ENCODE data around the gene ANKLE1. TPM values are rescaled to one million over a fixed set of nuclear protein-coding genes. Genes with fewer than 3 reads are reported as not detected.
A peak's percentile ranks its signal among the peaks of the same experiment; 100 is the strongest.

Gene ANKLE1, protein sequence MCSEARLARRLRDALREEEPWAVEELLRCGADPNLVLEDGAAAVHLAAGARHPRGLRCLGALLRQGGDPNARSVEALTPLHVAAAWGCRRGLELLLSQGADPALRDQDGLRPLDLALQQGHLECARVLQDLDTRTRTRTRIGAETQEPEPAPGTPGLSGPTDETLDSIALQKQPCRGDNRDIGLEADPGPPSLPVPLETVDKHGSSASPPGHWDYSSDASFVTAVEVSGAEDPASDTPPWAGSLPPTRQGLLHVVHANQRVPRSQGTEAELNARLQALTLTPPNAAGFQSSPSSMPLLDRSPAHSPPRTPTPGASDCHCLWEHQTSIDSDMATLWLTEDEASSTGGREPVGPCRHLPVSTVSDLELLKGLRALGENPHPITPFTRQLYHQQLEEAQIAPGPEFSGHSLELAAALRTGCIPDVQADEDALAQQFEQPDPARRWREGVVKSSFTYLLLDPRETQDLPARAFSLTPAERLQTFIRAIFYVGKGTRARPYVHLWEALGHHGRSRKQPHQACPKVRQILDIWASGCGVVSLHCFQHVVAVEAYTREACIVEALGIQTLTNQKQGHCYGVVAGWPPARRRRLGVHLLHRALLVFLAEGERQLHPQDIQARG
- total RNA-seq (1 to 10 TPM in 4 of 5 donors, under 1 TPM in 1; 0.93 to 6.5 (median 2.9) TPM), total RNA-seq (0.76 to 20.8 (median 2.8) reads per million in 29 experiments)
- total RNA-seq (2013): 0.61 TPM

DNA sequence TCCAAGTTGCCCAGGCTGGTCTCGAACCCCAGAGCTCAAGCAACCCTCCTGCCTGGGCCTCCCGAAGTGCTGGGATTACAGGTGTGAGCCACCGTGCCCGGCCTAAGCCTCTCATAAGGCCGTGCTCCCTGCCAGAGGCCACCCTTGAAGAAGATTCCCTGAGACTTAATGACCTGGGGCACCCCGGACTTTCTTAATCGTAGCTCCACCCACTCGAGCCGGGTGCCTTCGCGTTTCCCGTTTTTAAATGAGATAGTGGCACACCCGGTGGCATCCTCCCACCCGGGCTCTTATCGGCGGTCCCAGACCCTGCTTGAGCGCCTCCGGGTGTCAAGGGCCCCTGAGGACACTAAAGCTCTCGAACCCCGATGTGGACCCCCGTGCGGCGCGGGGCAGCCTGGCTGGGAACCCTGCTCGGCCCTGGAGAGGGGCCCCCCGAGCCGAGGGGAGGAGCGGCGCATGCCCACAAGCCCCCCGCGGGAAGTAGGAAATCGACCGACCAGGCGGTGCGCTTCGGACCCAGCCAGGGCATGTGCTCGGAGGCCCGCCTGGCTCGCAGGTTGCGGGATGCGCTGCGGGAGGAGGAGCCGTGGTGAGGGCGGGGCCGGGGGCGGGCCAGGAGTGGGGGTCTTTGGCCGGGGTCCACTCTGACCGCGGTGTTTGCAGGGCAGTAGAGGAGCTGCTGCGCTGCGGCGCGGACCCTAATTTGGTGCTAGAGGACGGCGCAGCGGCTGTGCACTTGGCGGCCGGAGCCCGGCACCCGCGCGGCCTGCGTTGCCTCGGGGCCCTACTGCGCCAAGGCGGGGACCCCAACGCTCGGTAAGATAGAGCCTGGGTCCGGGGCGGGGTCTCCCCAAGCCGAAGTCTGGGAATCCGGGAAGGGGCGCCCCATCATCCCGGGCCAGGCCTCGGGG, at the start of gene ANKLE1:
ANKLE1 (plus strand) TSS at position 511 of the 914 bp plus-strand sequence; CDS start at position 531, 20 bp downstream.
- no peaks in the 10 kb centered on the region for H3K9me3 ChIP-seq
- peak within 1 kb of the TSS; percentile 48 to 81 for H3K4me3 ChIP-seq (ENCODE audit: control insufficient read depth in 1 of 2, extremely low read depth in 1 of 2, low read length in 1 of 2)
- Mint-ChIP-seq H3K36me3 (peaks cover 5% of the 10 kb centered on the region), H3K27ac (no peak within 1 kb of the TSS), H3K27me3 (no peaks in the 10 kb centered on the region), H3K9me3 (no peaks in the 10 kb centered on the region), H3K4me3 (peak within 1 kb of the TSS; percentile 70 to 82 (median 77)), H3K4me1 (peaks cover 4 to 7% (median 5%) of the 10 kb centered on the region in 3 donors)
- CTCF ChIA-PET: interaction anchor here in 1 of 2 donors (1.1 to 2.1 kb wide), 2 partner anchors 15 to 28 kb away, joined by 3 to 10 read pairs; partner anchors contain the start of genes BABAM1 and DDA1
- peak; percentile 22 to 34 (median 30) for ATAC-seq (replicated peaks in 1 of 4)
- H3K27me3 ChIP-seq (replicated peaks in 1 of 2; ENCODE audit: control insufficient read depth in 2 of 2, extremely low read depth in 1 of 2, insufficient read depth in 2 of 2, low read length in 1 of 2): peaks cover 0 to 31% of the 10 kb centered on the region in 2 experiments
- WGBS (ENCODE audit: insufficient coverage): 6% methylated on average over 73 of the region's 75 CpGs
- no peak within 1 kb of the TSS for H3K27ac ChIP-seq (ENCODE audit: low read length)
- H3K4me1 ChIP-seq (ENCODE audit: control insufficient read depth in 1 of 2, extremely low read depth in 1 of 2, insufficient read depth in 2 of 2, low read length in 2 of 2): peaks cover 6 to 22% of the 10 kb centered on the region in 2 experiments
- H3K36me3 ChIP-seq (ENCODE audit: control insufficient read depth in 2 of 2, extremely low read depth in 1 of 2, insufficient read depth in 1 of 2, low read length in 1 of 2): peaks cover 4 to 18% of the 10 kb centered on the region in 2 donors
- POLR2A ChIA-PET: interaction anchor here in 1 of 2 donors (0.6 kb wide), 1 partner anchor 15 kb away, joined by 3 read pairs; no protein-coding TSS in a partner anchor
- peak in 4 of 35 experiments; percentile 14 to 33 (median 18) for DNase-seq

DNA sequence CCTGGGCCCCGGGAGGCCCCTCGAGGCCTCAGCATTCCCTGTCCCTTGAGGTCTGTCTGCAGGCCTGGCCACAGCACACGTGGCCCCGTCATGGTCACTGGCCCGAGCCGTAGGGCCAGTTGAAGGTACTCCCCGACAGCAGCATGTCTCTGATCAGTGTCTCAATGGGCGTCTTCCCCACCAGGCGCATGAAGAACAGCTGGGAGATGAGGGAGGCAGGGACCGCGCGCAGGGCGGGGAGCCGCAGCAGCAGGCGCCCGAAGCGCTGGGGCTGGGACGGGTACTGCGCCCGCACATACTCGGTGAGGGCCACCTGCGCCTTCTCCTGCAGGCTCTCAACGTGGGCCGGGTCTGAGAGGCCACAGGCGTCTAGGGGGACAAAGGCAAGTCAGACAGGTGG, 49.4 kb upstream of the ANKLE1 start:
- Mint-ChIP-seq H3K27me3 (no peaks in the 10 kb centered on the region), H3K9me3 (no peaks in the 10 kb centered on the region), H3K36me3 (no peaks in the 10 kb centered on the region), H3K4me1 (peaks cover 7 to 19% (median 16%) of the 10 kb centered on the region in 3 donors), H3K27ac (no peak overlapping the region), H3K4me3 (no peak overlapping the region)
- ATAC-seq (replicated peaks in 1 of 4) (no peak), DNase-seq (no peak)
- WGBS (ENCODE audit: insufficient coverage): 98% methylated on average over 23 of the region's 25 CpGs
- POLR2A ChIA-PET: no interaction called here
- Histone ChIP-seq H3K4me1 (ENCODE audit: control insufficient read depth in 1 of 2, extremely low read depth in 1 of 2, insufficient read depth in 2 of 2, low read length in 2 of 2) (peaks cover 6 to 28% of the 10 kb centered on the region in 2 experiments), H3K9me3 (no peaks in the 10 kb centered on the region), H3K27me3 (replicated peaks in 1 of 2; ENCODE audit: control insufficient read depth in 2 of 2, extremely low read depth in 1 of 2, insufficient read depth in 2 of 2, low read length in 1 of 2) (peaks cover 0 to 2% of the 10 kb centered on the region in 2 experiments), H3K4me3 (ENCODE audit: control insufficient read depth in 1 of 2, extremely low read depth in 1 of 2, low read length in 1 of 2) (no peak overlapping the region), H3K36me3 (ENCODE audit: control insufficient read depth in 2 of 2, extremely low read depth in 1 of 2, insufficient read depth in 1 of 2, low read length in 1 of 2) (peaks cover 9 to 15% of the 10 kb centered on the region in 2 donors), H3K27ac (ENCODE audit: low read length) (no peak overlapping the region)
- CTCF ChIA-PET: no interaction called here

DNA sequence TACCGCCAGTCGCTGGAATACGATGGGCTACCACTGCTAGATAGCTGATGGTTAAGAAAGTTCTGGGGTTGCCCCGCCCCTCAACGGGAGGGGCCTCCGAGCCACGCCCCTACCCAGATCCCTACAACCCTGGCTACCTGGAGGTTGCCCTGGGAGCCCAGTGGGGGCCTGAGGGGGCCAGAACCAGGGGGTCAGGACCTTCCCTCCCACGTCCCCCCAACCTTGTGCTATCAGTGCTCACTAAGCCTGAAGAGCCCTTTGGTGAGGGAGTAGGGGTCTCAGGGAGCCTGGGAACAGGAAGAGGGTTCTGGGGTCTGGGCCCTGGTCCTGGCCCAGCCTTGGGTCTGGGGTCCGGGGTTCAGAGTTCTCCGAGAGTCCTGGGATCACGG, 46.8 kb upstream of the ANKLE1 start:
- peaks cover 3 to 15% of the 10 kb centered on the region in 2 donors for H3K36me3 ChIP-seq (ENCODE audit: control insufficient read depth in 2 of 2, extremely low read depth in 1 of 2, insufficient read depth in 1 of 2, low read length in 1 of 2)
- DNase-seq (peak in 28 of 35 experiments; percentile 24 to 74 (median 44)), ATAC-seq (replicated peaks in 1 of 4) (peak; percentile 52 to 64 (median 56))
- CTCF ChIA-PET: interaction anchor here in 1 of 2 donors (0.6 to 1.6 kb wide), 4 partner anchors 20 to 79 kb away, joined by 3 to 6 read pairs (median 4); partner anchors contain the start of gene USE1
- Mint-ChIP-seq H3K36me3 (no peaks in the 10 kb centered on the region), H3K9me3 (no peaks in the 10 kb centered on the region), H3K27me3 (no peaks in the 10 kb centered on the region), H3K27ac (peak overlapping the region; percentile 64 to 72), H3K4me1 (peaks cover 6 to 17% (median 11%) of the 10 kb centered on the region in 3 donors), H3K4me3 (peak overlapping the region; percentile 74 to 81 (median 78))
- H3K27me3 ChIP-seq (replicated peaks in 1 of 2; ENCODE audit: control insufficient read depth in 2 of 2, extremely low read depth in 1 of 2, insufficient read depth in 2 of 2, low read length in 1 of 2): peaks cover 0 to 2% of the 10 kb centered on the region in 2 experiments
- no peak overlapping the region for H3K27ac ChIP-seq (ENCODE audit: low read length)
- 0% methylated on average over 1 of the region's 11 CpGs for WGBS (ENCODE audit: insufficient coverage)
- peaks cover 6 to 21% of the 10 kb centered on the region in 2 experiments for H3K4me1 ChIP-seq (ENCODE audit: control insufficient read depth in 1 of 2, extremely low read depth in 1 of 2, insufficient read depth in 2 of 2, low read length in 2 of 2)
- no peaks in the 10 kb centered on the region for H3K9me3 ChIP-seq
- POLR2A ChIA-PET: no interaction called here
- peak overlapping the region; percentile 69 to 83 for H3K4me3 ChIP-seq (ENCODE audit: control insufficient read depth in 1 of 2, extremely low read depth in 1 of 2, low read length in 1 of 2)

DNA sequence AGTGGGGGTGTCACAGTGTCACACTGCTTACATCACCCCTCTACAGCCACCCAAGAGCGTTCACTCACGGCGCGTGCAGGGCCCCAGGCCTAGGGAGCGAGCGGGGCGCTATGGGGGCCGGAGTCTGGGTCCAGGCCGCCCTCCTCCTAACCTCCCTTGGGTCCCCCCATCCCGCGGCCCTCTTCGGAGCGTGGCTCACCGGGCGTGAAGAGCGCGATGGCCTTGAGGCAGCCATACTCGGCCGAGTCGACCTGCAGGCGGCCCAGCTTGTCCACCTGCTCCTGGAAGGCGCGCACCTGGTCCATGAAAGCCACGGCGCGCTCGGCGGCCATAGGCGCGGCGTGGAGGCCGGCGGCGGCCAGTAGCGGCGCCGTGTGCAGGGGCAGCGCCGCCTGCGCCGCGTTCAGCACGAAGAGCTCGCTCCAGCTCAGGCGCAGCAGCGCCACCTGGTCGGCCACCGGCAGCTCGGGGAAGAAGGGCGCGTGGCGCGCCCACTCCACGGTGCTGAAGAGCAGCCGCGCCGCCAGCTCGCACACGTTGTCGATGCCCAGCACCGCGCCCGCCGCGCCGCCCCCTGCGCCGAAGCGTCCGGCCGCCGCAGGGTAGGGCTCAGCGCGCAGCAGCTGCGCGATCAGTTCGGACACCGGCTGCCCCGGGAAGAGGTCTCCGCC, 46.3 kb upstream of the ANKLE1 start:
- Mint-ChIP-seq H3K4me3 (peak overlapping the region; percentile 74 to 81 (median 78)), H3K27ac (peak overlapping the region; percentile 64 to 72), H3K9me3 (no peaks in the 10 kb centered on the region), H3K27me3 (no peaks in the 10 kb centered on the region), H3K36me3 (no peaks in the 10 kb centered on the region), H3K4me1 (peaks cover 6 to 17% (median 11%) of the 10 kb centered on the region in 3 donors)
- no peaks in the 10 kb centered on the region for H3K9me3 ChIP-seq
- H3K27ac ChIP-seq (ENCODE audit: low read length): no peak overlapping the region
- peaks cover 0 to 2% of the 10 kb centered on the region in 2 experiments for H3K27me3 ChIP-seq (replicated peaks in 1 of 2; ENCODE audit: control insufficient read depth in 2 of 2, extremely low read depth in 1 of 2, insufficient read depth in 2 of 2, low read length in 1 of 2)
- DNase-seq (peak; percentile 51 to 88 (median 71)), ATAC-seq (replicated peaks in 1 of 4) (peak; percentile 89 to 96 (median 94))
- H3K4me1 ChIP-seq (ENCODE audit: control insufficient read depth in 1 of 2, extremely low read depth in 1 of 2, insufficient read depth in 2 of 2, low read length in 2 of 2): peaks cover 6 to 21% of the 10 kb centered on the region in 2 experiments
- ChIA-PET CTCF (interaction anchor here in 1 of 2 donors (0.5 to 1.6 kb wide), 5 partner anchors 20 to 152 kb away, joined by 3 to 6 read pairs (median 4); partner anchors contain the start of gene USE1), POLR2A (interaction anchor here in 1 of 2 donors (0.5 kb wide), 1 partner anchor 160 kb away, joined by 3 read pairs; the partner anchor contains the start of gene MYO9B)
- H3K4me3 ChIP-seq (ENCODE audit: control insufficient read depth in 1 of 2, extremely low read depth in 1 of 2, low read length in 1 of 2): peak overlapping the region; percentile 69 to 83
- under 1% methylated on average over 78 of the region's 80 CpGs for WGBS (ENCODE audit: insufficient coverage)
- peaks cover 3 to 15% of the 10 kb centered on the region in 2 donors for H3K36me3 ChIP-seq (ENCODE audit: control insufficient read depth in 2 of 2, extremely low read depth in 1 of 2, insufficient read depth in 1 of 2, low read length in 1 of 2)

DNA sequence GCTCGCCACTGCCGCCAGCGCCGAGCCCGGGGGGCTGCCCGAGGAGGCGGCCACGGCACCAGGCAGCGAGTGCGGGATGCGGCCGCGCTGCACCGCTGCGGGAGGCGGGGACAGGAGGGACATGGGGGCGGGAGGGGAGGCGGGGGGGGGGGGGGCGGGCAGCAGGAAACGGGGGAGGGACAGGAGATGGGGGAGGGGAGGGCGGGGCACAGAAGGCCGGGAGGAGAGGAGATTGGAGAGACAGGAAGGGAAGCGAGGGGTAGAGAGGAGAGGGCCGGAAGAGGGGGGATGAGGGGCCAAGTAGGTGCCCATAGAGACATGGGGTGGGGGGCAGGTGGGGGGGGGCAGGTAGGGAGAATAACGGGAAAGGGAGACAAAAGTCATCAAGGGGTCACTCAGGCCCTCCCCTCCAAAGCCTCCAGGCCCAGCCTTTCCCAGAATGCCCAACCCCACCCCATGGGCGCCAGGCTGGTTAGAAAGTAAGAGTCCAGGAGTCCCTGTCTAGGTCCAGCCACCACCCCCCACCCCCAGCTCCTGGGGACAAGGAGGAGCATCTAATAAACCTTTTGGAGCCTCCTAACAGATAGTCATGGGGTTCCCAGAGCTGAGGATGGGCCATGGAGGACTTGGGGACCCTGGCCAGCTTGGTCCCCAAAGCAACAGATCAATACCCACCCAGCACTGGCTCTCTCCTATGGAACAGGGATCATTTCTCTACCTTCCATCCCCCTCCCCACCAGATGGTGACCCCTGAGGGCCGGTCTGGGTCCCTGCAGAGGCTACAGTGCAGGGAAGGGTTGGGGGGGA, 45.5 kb upstream of the ANKLE1 start:
- ChIA-PET CTCF (interaction anchor here in 1 of 2 donors (0.5 to 1.6 kb wide), 4 partner anchors 20 to 153 kb away, joined by 3 to 6 read pairs (median 4); partner anchors contain the start of gene USE1), POLR2A (interaction anchor here in 1 of 2 donors (0.5 kb wide), 1 partner anchor 160 kb away, joined by 3 read pairs; the partner anchor contains the start of gene MYO9B)
- ATAC-seq (replicated peaks in 1 of 4) (peak; percentile 13 to 49 (median 24)), DNase-seq (no peak)
- H3K27ac Mint-ChIP-seq: no peak overlapping the region
- no peaks in the 10 kb centered on the region for H3K9me3 Mint-ChIP-seq
- H3K36me3 ChIP-seq (ENCODE audit: control insufficient read depth in 2 of 2, extremely low read depth in 1 of 2, insufficient read depth in 1 of 2, low read length in 1 of 2): peaks cover 3 to 12% of the 10 kb centered on the region in 2 donors
- WGBS (ENCODE audit: insufficient coverage): 100% methylated on average over 1 of the region's 27 CpGs
- peaks cover 0 to 2% of the 10 kb centered on the region in 2 experiments for H3K27me3 ChIP-seq (replicated peaks in 1 of 2; ENCODE audit: control insufficient read depth in 2 of 2, extremely low read depth in 1 of 2, insufficient read depth in 2 of 2, low read length in 1 of 2)
- H3K27ac ChIP-seq (ENCODE audit: low read length): no peak overlapping the region
- H3K4me1 Mint-ChIP-seq: peaks cover 6 to 17% (median 11%) of the 10 kb centered on the region in 3 donors
- H3K27me3 Mint-ChIP-seq: no peaks in the 10 kb centered on the region
- H3K4me1 ChIP-seq (ENCODE audit: control insufficient read depth in 1 of 2, extremely low read depth in 1 of 2, insufficient read depth in 2 of 2, low read length in 2 of 2): peaks cover 6 to 21% of the 10 kb centered on the region in 2 experiments
- no peaks in the 10 kb centered on the region for H3K36me3 Mint-ChIP-seq
- no peaks in the 10 kb centered on the region for H3K9me3 ChIP-seq
- no peak overlapping the region for H3K4me3 ChIP-seq (ENCODE audit: control insufficient read depth in 1 of 2, extremely low read depth in 1 of 2, low read length in 1 of 2)
- peak overlapping the region; percentile 56 to 81 (median 74) for H3K4me3 Mint-ChIP-seq
